HL-60 (cell line): ENCODE results near the gene PTGER3.

Experiments
- DNase-seq, 2 experiments: peaks; one replicate each; pipeline ENCODE4 v3.0.0-alpha.2; 2010 to 2020; ENCODE audit warnings: low read depth in 1 of 2, low spot score in 1 of 2
- H3K27ac ChIP-seq: fragments of 250-450 bp; sonication (Bioruptor Pico); replicated peaks from 2 replicates; pipeline ENCODE4 v1.5.1; 2020; ENCODE audit warnings: mild to moderate bottlenecking, moderate library complexity
- H3K27me3 ChIP-seq: fragments of 250-450 bp; sonication (Bioruptor Pico); 2 replicates; pipeline ENCODE4 v1.5.1; 2021; ENCODE audit warnings: mild to moderate bottlenecking, moderate library complexity; ENCODE audit not compliant: insufficient read depth, poor library complexity, severe bottlenecking
- H3K4me3 ChIP-seq: replicated peaks from 2 replicates; pipeline ENCODE4 v1.5.1; 2011; ENCODE audit warnings: mild to moderate bottlenecking, control low read depth, low read length; ENCODE audit not compliant: insufficient read depth
- GABPA ChIP-seq: IDR thresholded peaks from 2 replicates; pipeline ENCODE4 v1.6.1; 2012; ENCODE audit warnings: low read depth
- POLR2AphosphoS5 ChIP-seq: IDR thresholded peaks from 2 replicates; pipeline ENCODE4 v1.6.1; 2012; ENCODE audit warnings: low read depth
- SPI1 ChIP-seq: IDR thresholded peaks from 2 replicates; pipeline ENCODE4 v1.6.1; 2012; ENCODE audit warnings: low read depth, mild to moderate bottlenecking, borderline replicate concordance
- TF ChIP-seq, protein P1 (sequence below): IDR thresholded peaks from one replicate; pipeline ENCODE4 v1.5.1; 2011; ENCODE audit warnings: low read length, control low read depth, inconsistent platforms; ENCODE audit not compliant: insufficient read depth
- TF ChIP-seq, protein P2 (sequence below): IDR thresholded peaks from 2 replicates; pipeline ENCODE4 v1.6.1; 2012; ENCODE audit warnings: low read depth; ENCODE audit not compliant: insufficient replicate concordance

PTGER3 gene

DNA sequence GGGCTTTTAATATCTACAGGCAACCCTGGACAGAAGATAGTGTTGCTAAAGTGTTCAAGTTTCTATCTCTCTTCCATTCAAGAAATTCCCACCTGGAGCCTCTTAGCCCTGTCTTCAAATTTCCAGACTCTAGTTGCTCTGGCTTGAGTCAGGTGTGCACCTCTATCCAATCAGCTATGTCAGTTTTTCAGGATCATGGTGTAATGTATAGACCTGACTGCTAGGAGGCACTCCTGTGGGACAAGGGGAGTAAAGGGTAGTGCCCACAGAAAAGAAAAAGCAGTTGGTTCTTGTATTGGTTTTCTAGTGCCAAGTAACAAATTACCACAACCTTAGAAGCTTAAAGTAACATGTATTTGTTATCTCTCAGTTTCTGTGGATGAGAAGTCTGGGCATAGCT lies 39.4 kb upstream of the PTGER3 start:
- TF ChIP-seq POLR2AphosphoS5 = no peak
- TF ChIP-seq, protein P1, sequence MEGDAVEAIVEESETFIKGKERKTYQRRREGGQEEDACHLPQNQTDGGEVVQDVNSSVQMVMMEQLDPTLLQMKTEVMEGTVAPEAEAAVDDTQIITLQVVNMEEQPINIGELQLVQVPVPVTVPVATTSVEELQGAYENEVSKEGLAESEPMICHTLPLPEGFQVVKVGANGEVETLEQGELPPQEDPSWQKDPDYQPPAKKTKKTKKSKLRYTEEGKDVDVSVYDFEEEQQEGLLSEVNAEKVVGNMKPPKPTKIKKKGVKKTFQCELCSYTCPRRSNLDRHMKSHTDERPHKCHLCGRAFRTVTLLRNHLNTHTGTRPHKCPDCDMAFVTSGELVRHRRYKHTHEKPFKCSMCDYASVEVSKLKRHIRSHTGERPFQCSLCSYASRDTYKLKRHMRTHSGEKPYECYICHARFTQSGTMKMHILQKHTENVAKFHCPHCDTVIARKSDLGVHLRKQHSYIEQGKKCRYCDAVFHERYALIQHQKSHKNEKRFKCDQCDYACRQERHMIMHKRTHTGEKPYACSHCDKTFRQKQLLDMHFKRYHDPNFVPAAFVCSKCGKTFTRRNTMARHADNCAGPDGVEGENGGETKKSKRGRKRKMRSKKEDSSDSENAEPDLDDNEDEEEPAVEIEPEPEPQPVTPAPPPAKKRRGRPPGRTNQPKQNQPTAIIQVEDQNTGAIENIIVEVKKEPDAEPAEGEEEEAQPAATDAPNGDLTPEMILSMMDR = no peak

DNA sequence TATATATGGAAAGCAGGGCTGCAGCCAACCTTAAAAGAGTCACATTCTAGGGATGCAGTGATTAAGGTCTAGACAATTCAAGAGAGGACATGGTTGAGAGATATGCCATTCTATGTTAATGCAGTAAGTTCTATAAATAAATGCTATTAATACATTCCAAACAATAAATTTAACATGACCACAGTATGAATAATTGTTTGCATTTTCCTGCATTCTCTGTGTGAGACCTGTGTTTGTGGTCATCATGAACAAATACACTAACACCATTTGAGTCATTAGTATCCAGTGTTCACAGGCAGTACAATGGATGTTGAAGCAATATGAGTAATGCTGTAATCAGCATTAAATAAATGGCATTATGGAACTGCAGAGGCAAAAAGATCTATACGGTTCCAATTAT lies 38.7 kb upstream of the PTGER3 start:
- H3K27ac ChIP-seq = no peak overlapping the region
- no peak for DNase-seq
- no peak for TF ChIP-seq POLR2AphosphoS5
- TF ChIP-seq, protein P2, sequence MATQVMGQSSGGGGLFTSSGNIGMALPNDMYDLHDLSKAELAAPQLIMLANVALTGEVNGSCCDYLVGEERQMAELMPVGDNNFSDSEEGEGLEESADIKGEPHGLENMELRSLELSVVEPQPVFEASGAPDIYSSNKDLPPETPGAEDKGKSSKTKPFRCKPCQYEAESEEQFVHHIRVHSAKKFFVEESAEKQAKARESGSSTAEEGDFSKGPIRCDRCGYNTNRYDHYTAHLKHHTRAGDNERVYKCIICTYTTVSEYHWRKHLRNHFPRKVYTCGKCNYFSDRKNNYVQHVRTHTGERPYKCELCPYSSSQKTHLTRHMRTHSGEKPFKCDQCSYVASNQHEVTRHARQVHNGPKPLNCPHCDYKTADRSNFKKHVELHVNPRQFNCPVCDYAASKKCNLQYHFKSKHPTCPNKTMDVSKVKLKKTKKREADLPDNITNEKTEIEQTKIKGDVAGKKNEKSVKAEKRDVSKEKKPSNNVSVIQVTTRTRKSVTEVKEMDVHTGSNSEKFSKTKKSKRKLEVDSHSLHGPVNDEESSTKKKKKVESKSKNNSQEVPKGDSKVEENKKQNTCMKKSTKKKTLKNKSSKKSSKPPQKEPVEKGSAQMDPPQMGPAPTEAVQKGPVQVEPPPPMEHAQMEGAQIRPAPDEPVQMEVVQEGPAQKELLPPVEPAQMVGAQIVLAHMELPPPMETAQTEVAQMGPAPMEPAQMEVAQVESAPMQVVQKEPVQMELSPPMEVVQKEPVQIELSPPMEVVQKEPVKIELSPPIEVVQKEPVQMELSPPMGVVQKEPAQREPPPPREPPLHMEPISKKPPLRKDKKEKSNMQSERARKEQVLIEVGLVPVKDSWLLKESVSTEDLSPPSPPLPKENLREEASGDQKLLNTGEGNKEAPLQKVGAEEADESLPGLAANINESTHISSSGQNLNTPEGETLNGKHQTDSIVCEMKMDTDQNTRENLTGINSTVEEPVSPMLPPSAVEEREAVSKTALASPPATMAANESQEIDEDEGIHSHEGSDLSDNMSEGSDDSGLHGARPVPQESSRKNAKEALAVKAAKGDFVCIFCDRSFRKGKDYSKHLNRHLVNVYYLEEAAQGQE = no peak
- TF ChIP-seq SPI1 = no peak
- TF ChIP-seq GABPA = no peak
- TF ChIP-seq, protein P1 = no peak

More for the DNA sequence above, 39.4 kb upstream of the PTGER3 start:
- Histone ChIP-seq H3K27ac (no peak overlapping the region), H3K4me3 (no peak overlapping the region), H3K27me3 (no peaks in the 10 kb centered on the region)
- no peak for DNase-seq

DNA sequence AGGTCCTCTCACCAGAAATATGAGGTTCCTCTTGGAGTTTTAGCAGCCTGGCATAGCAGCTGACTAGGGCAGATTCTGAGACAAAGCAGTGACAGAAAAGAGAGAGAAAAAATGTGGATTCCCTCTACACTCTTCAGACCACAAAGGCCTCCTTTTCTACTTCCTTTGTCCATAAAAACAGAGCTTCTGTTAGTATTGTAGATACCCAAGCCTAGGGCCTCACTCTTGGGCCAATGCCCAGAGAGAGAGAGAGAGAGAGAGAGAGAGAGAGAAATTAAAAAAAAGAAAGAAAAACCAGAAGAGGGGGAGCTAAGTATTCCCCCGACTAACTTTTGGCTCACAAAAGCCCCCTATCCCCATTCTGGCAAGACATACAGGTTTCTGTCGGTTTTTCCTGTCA lies 35.7 kb upstream of the PTGER3 start:
- Histone ChIP-seq H3K4me3 (no peak overlapping the region), H3K27me3 (no peaks in the 10 kb centered on the region), H3K27ac (no peak overlapping the region)
- TF ChIP-seq GABPA = no peak
- peak in 1 of 2 experiments; percentile 18 for DNase-seq

More for the DNA sequence above, 38.7 kb upstream of the PTGER3 start:
- no peaks in the 10 kb centered on the region for H3K27me3 ChIP-seq
- H3K4me3 ChIP-seq = no peak overlapping the region

DNA sequence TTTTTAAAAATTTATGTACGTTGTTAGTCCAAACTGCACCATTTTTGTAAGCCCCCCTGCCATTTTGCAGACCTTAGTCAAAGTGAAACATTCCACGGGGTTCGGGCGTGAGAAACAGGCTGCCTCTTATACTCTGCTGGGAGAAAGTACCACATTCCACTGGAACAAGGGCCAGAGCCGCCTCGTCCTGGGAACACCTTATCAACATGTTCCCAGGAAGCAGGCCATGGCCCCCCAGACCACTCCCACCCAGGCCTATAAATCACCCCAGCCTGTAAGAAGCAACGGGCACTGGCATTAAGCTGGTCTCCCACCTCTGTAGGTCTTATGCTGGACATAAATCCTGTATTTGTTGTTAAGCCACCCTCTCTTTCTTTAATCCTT lies 34.1 kb upstream of the PTGER3 start:
- Histone ChIP-seq H3K27me3 (no peaks in the 10 kb centered on the region), H3K4me3 (peak overlapping the region; percentile 35), H3K27ac (peak overlapping the region; percentile 99)
- TF ChIP-seq GABPA = no peak
- TF ChIP-seq, protein P1 = no peak
- no peak for TF ChIP-seq SPI1
- TF ChIP-seq POLR2AphosphoS5 = no peak
- TF ChIP-seq, protein P2 = no peak
- peak in 1 of 2 experiments; percentile 2 for DNase-seq
